GM23248 (cell line): ENCODE data around the gene TXNL4B. TPM values are rescaled to one million over a fixed set of nuclear protein-coding genes. Genes with fewer than 3 reads are reported as not detected.

Experiments
- DNase-seq: peaks from one replicate; pipeline ENCODE4 v3.0.0-alpha.2; 2015
- H2AFZ ChIP-seq: fragments of 200-600 bp; sonication (generic); 2 replicates; pipeline ENCODE4 v1.6.1; 2016; ENCODE audit warnings: antibody characterized with exemption
- H3F3A ChIP-seq: fragments of 200-600 bp; sonication (generic); 2 replicates; pipeline ENCODE4 v1.6.1; 2016; ENCODE audit warnings: mild to moderate bottlenecking, antibody characterized with exemption, mixed run types; ENCODE audit not compliant: insufficient read depth
- H3K27ac ChIP-seq: fragments of 200-600 bp; sonication (generic); 2 replicates; pipeline ENCODE4 v1.5.1; 2016; ENCODE audit warnings: mild to moderate bottlenecking
- H3K27me3 ChIP-seq: fragments of 200-600 bp; sonication (generic); replicated peaks from 2 replicates; pipeline ENCODE4 v1.6.1; 2016; ENCODE audit warnings: mild to moderate bottlenecking; ENCODE audit not compliant: insufficient read depth
- H3K36me3 ChIP-seq: fragments of 200-600 bp; sonication (generic); 2 replicates; pipeline ENCODE4 v1.6.1; 2016; ENCODE audit warnings: low read depth, mild to moderate bottlenecking
- H3K4me1 ChIP-seq: fragments of 200-600 bp; sonication (generic); 2 replicates; pipeline ENCODE4 v1.6.1; 2016; ENCODE audit warnings: mild to moderate bottlenecking; ENCODE audit not compliant: insufficient read depth
- H3K4me2 ChIP-seq: fragments of 200-600 bp; sonication (generic); one replicate; pipeline ENCODE4 v1.6.1; 2016; ENCODE audit warnings: mild to moderate bottlenecking; ENCODE audit not compliant: unreplicated experiment
- H3K4me3 ChIP-seq: fragments of 200-600 bp; sonication (generic); 2 replicates; pipeline ENCODE4 v1.5.1; 2016; ENCODE audit warnings: mild to moderate bottlenecking
- H3K79me2 ChIP-seq: fragments of 200-600 bp; sonication (generic); 2 replicates; pipeline ENCODE4 v1.6.1; 2016; ENCODE audit warnings: mild to moderate bottlenecking; ENCODE audit not compliant: insufficient read depth
- H3K9ac ChIP-seq: fragments of 200-600 bp; sonication (generic); 2 replicates; pipeline ENCODE4 v1.6.1; 2016; ENCODE audit warnings: mild to moderate bottlenecking
- H3K9me2 ChIP-seq: fragments of 200-600 bp; sonication (generic); 2 replicates; pipeline ENCODE4 v1.6.1; 2016; ENCODE audit warnings: mixed run types, mild to moderate bottlenecking, moderate library complexity; ENCODE audit not compliant: insufficient read depth
- H3K9me3 ChIP-seq: fragments of 200-600 bp; sonication (generic); one replicate; pipeline ENCODE4 v1.6.1; 2017; ENCODE audit warnings: low read depth
- H4K20me1 ChIP-seq: fragments of 200-600 bp; sonication (generic); 2 replicates; pipeline ENCODE4 v1.6.0; 2016; ENCODE audit not compliant: insufficient read depth
- EZH2 ChIP-seq: fragments of 200-600 bp; sonication (generic); IDR thresholded peaks from 2 replicates; pipeline ENCODE4 v1.6.1; 2018; ENCODE audit warnings: antibody characterized with exemption, mild to moderate bottlenecking; ENCODE audit not compliant: insufficient read depth, poor library complexity, severe bottlenecking
- EZH2phosphoT487 ChIP-seq: fragments of 200-600 bp; sonication (generic); IDR thresholded peaks from 2 replicates; pipeline ENCODE4 v1.6.1; 2018; ENCODE audit warnings: antibody characterized with exemption, moderate library complexity, mild to moderate bottlenecking, low read depth; ENCODE audit not compliant: insufficient read depth
- WGBS, 2 experiments: methylation state at CpG; one replicate each; pipeline ENCODE4 v1.1.6; 2015 to 2017; ENCODE audit warnings: low lambda C conversion rate in 2 of 2, low coverage in 1 of 2; ENCODE audit errors: missing lambda C conversion rate in 2 of 2; 5-methylcytosine and 5-hydroxymethylcytosine counted together
- in situ Hi-C: fragments of 300-500 bp; cut with MboI; formaldehyde crosslinking; loops from 2 replicates; pipeline ENCODE4 v1.15.0; 2020
- polyA plus RNA-seq: library from polyadenylated mRNA; unstranded; fragments of >200 nt; fragmentation: Nextera tagmentation; extraction: Ambion mirVana; gene quantifications from 2 replicates; pipeline ENCODE4 v1.2.1, GENCODE V29; 2016
- total RNA-seq: library from RNA; depleted of rRNA; stranded (reverse); fragments of >200 nt; shearing (Covaris generic); gene quantifications from 2 replicates; pipeline ENCODE4 v1.2.3, GENCODE V29; 2014

The TXNL4B gene
- total and polyA plus RNA-seq, 2 experiments from 2014 or later = 6.6 to 9.1 TPM

- Histone ChIP-seq H3K4me2 (no peak overlapping the region), H3K36me3 (no peaks in the 10 kb centered on the region), H3K4me3 (no peak overlapping the region), H3K4me1 (no peaks in the 10 kb centered on the region), H3K27me3 (no peaks in the 10 kb centered on the region), H4K20me1 (no peaks in the 10 kb centered on the region), H3K9ac (no peak overlapping the region), H3K79me2 (no peaks in the 10 kb centered on the region), H3K9me2 (no peaks in the 10 kb centered on the region), H2AFZ (no peak overlapping the region), H3F3A (no peaks in the 10 kb centered on the region), H3K27ac (no peak overlapping the region), H3K9me3 (no peaks in the 10 kb centered on the region)
- TF ChIP-seq EZH2 (no peak), EZH2phosphoT487 (no peak)
- 38 to 42% methylated on average over 12 of the region's 12 CpGs for WGBS, 2 experiments
- in situ Hi-C loops = no loop called here
- DNase-seq = peak; percentile 5
Measured at GRCh38 chr16:72072514-72073342, 20.7 kb downstream of the TXNL4B start.

- Histone ChIP-seq H4K20me1 (no peaks in the 10 kb centered on the region), H3F3A (no peaks in the 10 kb centered on the region), H3K4me3 (no peak overlapping the region), H3K9me3 (no peaks in the 10 kb centered on the region), H3K36me3 (no peaks in the 10 kb centered on the region), H3K4me2 (no peak overlapping the region), H3K9me2 (no peaks in the 10 kb centered on the region), H3K27me3 (no peaks in the 10 kb centered on the region), H3K27ac (no peak overlapping the region), H3K9ac (no peak overlapping the region), H3K79me2 (no peaks in the 10 kb centered on the region), H2AFZ (no peak overlapping the region), H3K4me1 (no peaks in the 10 kb centered on the region)
- in situ Hi-C loops = no loop called here
- 50 to 55% methylated on average over 4 of the region's 4 CpGs for WGBS, 2 experiments
- TF ChIP-seq EZH2phosphoT487 = no peak
- TF ChIP-seq EZH2 = no peak
- DNase-seq = no peak
Measured at GRCh38 chr16:72068930-72069329, 24.5 kb downstream of the TXNL4B start.

GRCh38 chr16:72066747-72067146, 26.7 kb downstream of the TXNL4B start:
- H4K20me1 ChIP-seq = no peaks in the 10 kb centered on the region
- no peaks in the 10 kb centered on the region for H3K9me3 ChIP-seq
- DNase-seq = peak; percentile 65
- no peaks in the 10 kb centered on the region for H3K4me1 ChIP-seq
- no peak overlapping the region for H3K9ac ChIP-seq
- H3F3A ChIP-seq = no peaks in the 10 kb centered on the region
- H3K27ac ChIP-seq = no peak overlapping the region
- in situ Hi-C loops = no loop called here
- H3K4me2 ChIP-seq = no peak overlapping the region
- no peaks in the 10 kb centered on the region for H3K79me2 ChIP-seq
- no peak for TF ChIP-seq EZH2phosphoT487
- no peak for TF ChIP-seq EZH2
- H3K9me2 ChIP-seq = no peaks in the 10 kb centered on the region
- no peaks in the 10 kb centered on the region for H3K36me3 ChIP-seq
- no peak overlapping the region for H3K4me3 ChIP-seq
- WGBS, 2 experiments = 4 to 6% methylated on average over 1 of the region's 1 CpG
- no peaks in the 10 kb centered on the region for H3K27me3 ChIP-seq
- H2AFZ ChIP-seq = no peak overlapping the region

- TF ChIP-seq EZH2 (no peak), EZH2phosphoT487 (no peak)
- Histone ChIP-seq H3K4me1 (no peaks in the 10 kb centered on the region), H3K27ac (no peak overlapping the region), H2AFZ (no peak overlapping the region), H3K79me2 (no peaks in the 10 kb centered on the region), H3K27me3 (no peaks in the 10 kb centered on the region), H3K36me3 (no peaks in the 10 kb centered on the region), H3K4me3 (no peak overlapping the region), H3K9ac (no peak overlapping the region), H4K20me1 (no peaks in the 10 kb centered on the region), H3K9me2 (no peaks in the 10 kb centered on the region), H3K4me2 (no peak overlapping the region), H3F3A (no peaks in the 10 kb centered on the region), H3K9me3 (no peaks in the 10 kb centered on the region)
- WGBS, 2 experiments = 87 to 89% methylated on average over 10 of the region's 10 CpGs
- in situ Hi-C loops = no loop called here
- DNase-seq = no peak
Measured at GRCh38 chr16:72064361-72064894, 29.0 kb downstream of the TXNL4B start.
